ENCODE data around the gene KCNJ10.

Gene KCNJ10

DNA sequence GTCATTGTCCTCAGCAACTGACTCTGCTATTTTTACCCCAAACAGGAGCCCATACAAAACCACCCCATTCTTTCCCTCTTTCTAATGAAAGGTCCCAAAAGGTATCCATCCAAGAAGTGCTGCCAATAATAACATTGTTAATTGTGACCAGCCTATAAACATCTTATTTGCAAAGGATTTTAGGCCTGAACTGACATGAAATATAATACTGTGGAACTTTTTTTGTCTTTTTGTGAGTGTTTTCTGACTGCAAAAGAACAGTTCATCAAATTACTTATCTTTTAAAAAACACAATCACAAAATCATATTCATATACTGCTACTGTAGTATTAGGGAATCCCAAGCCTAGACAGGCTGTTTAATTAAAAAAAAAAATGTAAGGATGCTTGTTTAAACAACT, 41.5 kb downstream of the KCNJ10 start:
- TF ChIP-seq, protein P1, sequence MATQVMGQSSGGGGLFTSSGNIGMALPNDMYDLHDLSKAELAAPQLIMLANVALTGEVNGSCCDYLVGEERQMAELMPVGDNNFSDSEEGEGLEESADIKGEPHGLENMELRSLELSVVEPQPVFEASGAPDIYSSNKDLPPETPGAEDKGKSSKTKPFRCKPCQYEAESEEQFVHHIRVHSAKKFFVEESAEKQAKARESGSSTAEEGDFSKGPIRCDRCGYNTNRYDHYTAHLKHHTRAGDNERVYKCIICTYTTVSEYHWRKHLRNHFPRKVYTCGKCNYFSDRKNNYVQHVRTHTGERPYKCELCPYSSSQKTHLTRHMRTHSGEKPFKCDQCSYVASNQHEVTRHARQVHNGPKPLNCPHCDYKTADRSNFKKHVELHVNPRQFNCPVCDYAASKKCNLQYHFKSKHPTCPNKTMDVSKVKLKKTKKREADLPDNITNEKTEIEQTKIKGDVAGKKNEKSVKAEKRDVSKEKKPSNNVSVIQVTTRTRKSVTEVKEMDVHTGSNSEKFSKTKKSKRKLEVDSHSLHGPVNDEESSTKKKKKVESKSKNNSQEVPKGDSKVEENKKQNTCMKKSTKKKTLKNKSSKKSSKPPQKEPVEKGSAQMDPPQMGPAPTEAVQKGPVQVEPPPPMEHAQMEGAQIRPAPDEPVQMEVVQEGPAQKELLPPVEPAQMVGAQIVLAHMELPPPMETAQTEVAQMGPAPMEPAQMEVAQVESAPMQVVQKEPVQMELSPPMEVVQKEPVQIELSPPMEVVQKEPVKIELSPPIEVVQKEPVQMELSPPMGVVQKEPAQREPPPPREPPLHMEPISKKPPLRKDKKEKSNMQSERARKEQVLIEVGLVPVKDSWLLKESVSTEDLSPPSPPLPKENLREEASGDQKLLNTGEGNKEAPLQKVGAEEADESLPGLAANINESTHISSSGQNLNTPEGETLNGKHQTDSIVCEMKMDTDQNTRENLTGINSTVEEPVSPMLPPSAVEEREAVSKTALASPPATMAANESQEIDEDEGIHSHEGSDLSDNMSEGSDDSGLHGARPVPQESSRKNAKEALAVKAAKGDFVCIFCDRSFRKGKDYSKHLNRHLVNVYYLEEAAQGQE (IDR thresholded peaks at IDR 0.05; ENCODE audit: low read depth) = no peak
- TF ChIP-seq, protein P2, sequence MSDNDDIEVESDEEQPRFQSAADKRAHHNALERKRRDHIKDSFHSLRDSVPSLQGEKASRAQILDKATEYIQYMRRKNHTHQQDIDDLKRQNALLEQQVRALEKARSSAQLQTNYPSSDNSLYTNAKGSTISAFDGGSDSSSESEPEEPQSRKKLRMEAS (IDR thresholded peaks at IDR 0.05) = no peak
- TF ChIP-seq TAF1 (IDR thresholded peaks at IDR 0.05; ENCODE audit: low read depth) = no peak
- no peak for TF ChIP-seq EGR1 (IDR thresholded peaks at IDR 0.05)
- no peak for TF ChIP-seq TCF12 (IDR thresholded peaks at IDR 0.05; ENCODE audit: low read depth)
- no peak for TF ChIP-seq FOXM1 (IDR thresholded peaks at IDR 0.05; ENCODE audit: borderline replicate concordance, low read depth)
- no peak for TF ChIP-seq YY1 (IDR thresholded peaks at IDR 0.05; ENCODE audit: low read depth)

DNA sequence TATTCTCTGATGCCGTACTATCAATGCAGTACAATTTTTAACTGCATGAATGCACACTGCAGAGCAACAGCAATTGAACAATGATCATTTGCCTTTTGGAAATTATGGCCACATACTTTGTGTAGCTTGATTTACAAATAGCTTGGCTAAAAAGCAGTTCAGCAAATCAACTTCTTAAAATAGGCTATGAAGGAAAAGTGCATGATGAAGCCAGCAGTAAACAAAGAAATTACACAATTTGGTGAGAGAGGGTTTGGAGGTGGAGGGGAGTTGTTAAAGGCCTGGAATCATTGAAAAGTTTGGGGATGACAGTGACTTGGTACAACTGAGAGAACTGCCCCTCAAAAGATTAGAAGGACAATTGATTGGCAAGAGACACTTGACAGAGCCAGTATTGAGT, 44.6 kb downstream of the KCNJ10 start:
- TF ChIP-seq EP300 (IDR thresholded peaks at IDR 0.05; ENCODE audit: borderline replicate concordance) = no peak
- no peak for TF ChIP-seq TEAD4 (IDR thresholded peaks at IDR 0.05)
- TF ChIP-seq, protein P2 (IDR thresholded peaks at IDR 0.05) = no peak
- TF ChIP-seq CEBPB (IDR thresholded peaks at IDR 0.05) = no peak
- no peak for TF ChIP-seq EGR1 (IDR thresholded peaks at IDR 0.05)
- TF ChIP-seq ZBTB7A (IDR thresholded peaks at IDR 0.05; ENCODE audit: low read depth) = no peak
- no peak for TF ChIP-seq CREB1 (IDR thresholded peaks at IDR 0.05; ENCODE audit: low read depth)
- TF ChIP-seq, protein P1 (IDR thresholded peaks at IDR 0.05; ENCODE audit: low read depth) = no peak
- TF ChIP-seq YY1 (IDR thresholded peaks at IDR 0.05; ENCODE audit: low read depth) = no peak
- no peak for TF ChIP-seq TAF1 (IDR thresholded peaks at IDR 0.05; ENCODE audit: low read depth)
- TF ChIP-seq, protein P3, sequence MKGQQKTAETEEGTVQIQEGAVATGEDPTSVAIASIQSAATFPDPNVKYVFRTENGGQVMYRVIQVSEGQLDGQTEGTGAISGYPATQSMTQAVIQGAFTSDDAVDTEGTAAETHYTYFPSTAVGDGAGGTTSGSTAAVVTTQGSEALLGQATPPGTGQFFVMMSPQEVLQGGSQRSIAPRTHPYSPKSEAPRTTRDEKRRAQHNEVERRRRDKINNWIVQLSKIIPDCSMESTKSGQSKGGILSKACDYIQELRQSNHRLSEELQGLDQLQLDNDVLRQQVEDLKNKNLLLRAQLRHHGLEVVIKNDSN (IDR thresholded peaks at IDR 0.05) = no peak
- no peak for TF ChIP-seq TCF12 (IDR thresholded peaks at IDR 0.05; ENCODE audit: low read depth)
- TF ChIP-seq RAD21 (IDR thresholded peaks at IDR 0.05; ENCODE audit: low read depth) = no peak
- TF ChIP-seq FOXM1 (IDR thresholded peaks at IDR 0.05; ENCODE audit: borderline replicate concordance, low read depth) = no peak
- TF ChIP-seq NFIC (IDR thresholded peaks at IDR 0.05) = no peak

DNA sequence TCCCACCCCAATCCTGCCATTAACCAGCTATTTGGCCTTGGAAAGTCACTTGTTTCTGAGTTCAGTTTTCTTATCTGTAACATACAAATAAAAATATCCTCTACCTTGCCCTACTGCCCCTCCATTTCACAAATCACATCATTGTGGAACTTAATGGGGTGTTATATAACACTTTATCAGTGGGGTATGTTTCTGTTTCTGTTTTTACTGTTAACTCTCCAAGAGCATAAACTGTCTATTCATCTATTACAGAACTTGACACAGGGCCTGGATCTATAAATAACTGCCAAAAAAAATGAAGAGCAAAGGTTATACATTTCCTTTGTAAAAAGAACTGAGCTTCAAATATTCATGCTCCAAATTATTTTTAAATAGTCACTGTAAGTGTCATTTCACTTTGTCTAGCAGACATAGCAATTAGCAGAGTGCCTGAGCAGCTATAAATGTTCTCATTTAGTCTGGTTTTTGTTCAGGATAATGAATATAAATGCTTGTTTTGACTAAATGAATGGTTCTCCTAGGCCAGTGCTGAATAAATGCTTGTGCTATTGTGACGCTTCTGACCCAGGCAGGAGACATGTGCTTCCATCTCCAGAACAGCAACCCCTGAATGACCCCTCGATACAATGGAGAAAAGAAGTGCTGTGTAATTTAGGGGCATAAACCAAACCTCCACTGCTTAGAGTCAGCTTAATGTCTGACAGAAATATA, 45.6 kb downstream of the KCNJ10 start:
- TF ChIP-seq NFIC (IDR thresholded peaks at IDR 0.05) = no peak
- no peak for TF ChIP-seq EP300 (IDR thresholded peaks at IDR 0.05; ENCODE audit: borderline replicate concordance)
- TF ChIP-seq, protein P2 (IDR thresholded peaks at IDR 0.05) = no peak
- TF ChIP-seq, protein P3 (IDR thresholded peaks at IDR 0.05) = no peak
- TF ChIP-seq, protein P1 (IDR thresholded peaks at IDR 0.05; ENCODE audit: low read depth) = no peak
- TF ChIP-seq ZBTB7A (IDR thresholded peaks at IDR 0.05; ENCODE audit: low read depth) = no peak
- TF ChIP-seq TCF12 (IDR thresholded peaks at IDR 0.05; ENCODE audit: low read depth) = no peak
- no peak for TF ChIP-seq TAF1 (IDR thresholded peaks at IDR 0.05; ENCODE audit: low read depth)
- TF ChIP-seq YY1 (IDR thresholded peaks at IDR 0.05; ENCODE audit: low read depth) = no peak
- TF ChIP-seq FOXM1 (IDR thresholded peaks at IDR 0.05; ENCODE audit: borderline replicate concordance, low read depth) = no peak
- TF ChIP-seq CEBPB (IDR thresholded peaks at IDR 0.05) = no peak
- TF ChIP-seq RAD21 (IDR thresholded peaks at IDR 0.05; ENCODE audit: low read depth) = no peak
- TF ChIP-seq CREB1 (IDR thresholded peaks at IDR 0.05; ENCODE audit: low read depth) = no peak
- TF ChIP-seq TEAD4 (IDR thresholded peaks at IDR 0.05) = no peak
- TF ChIP-seq EGR1 (IDR thresholded peaks at IDR 0.05) = no peak
